Prostate gland (tissue), 2 donors: Measurements from ENCODE around the gene DDX17.

ENCODE experiments used
- POLR2A ChIP-seq: fragments of 450-650 bp; IDR thresholded peaks from one replicate; pipeline ENCODE4 v1.6.1; 2016; ENCODE audit warnings: antibody characterized with exemption, mild to moderate bottlenecking
- POLR2AphosphoS5 ChIP-seq: sonication (generic); formaldehyde crosslinking; IDR thresholded peaks from one replicate; pipeline ENCODE4 v1.6.1; 2017; ENCODE audit warnings: antibody characterized with exemption
- TF ChIP-seq, protein P1 (sequence below), 4 experiments: fragments of 200-600 bp in 2 of 4; fragments of 450-650 bp in 2 of 4; sonication (generic) in 2 of 4; IDR thresholded peaks; 1 replicate in 3 of 4; 2 replicates in 1 of 4; pipeline ENCODE4 v1.5.1; 2016 to 2019; ENCODE audit warnings: antibody characterized with exemption in 4 of 4, mild to moderate bottlenecking in 2 of 4, moderate library complexity in 2 of 4

DNA sequence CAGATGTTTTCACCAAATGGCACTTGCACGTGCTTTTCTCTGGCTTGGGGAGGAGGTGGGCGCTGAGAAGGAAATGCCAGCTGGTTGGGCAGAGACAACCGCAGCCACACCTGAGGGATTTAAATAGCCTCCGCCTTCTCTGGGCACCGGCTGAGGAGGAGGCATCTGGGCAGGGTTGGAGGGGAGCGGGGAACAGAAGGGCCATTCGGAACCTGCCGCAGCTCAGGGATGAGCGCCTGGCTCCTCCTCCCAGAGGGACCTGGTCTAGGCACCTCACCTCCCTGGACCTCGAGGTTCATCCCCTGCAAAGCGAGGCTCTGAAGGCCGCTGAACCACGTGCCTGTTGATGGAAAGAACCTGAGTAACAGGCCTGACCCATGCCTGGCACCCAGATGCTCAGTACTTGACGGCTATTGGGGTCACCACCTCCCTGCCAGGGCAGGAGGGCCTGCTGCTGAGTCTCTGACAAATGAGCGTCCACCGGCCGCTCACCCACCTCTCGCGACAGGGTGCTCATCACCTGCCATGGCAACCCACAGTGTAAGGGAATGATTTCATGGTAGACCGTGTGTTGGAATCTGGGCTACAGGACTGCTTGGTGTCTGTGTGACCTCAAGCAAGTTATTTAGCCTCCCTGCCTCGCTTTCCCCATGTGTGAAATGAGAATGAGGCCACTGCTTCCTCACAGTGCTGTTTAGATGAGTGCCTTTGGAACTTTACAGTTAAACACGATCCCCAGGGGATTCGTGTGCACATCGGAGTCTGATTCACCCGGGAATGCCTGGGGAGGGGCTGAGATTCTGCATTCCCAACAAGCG, 40.2 kb downstream of the DDX17 start:
- TF ChIP-seq, protein P1, sequence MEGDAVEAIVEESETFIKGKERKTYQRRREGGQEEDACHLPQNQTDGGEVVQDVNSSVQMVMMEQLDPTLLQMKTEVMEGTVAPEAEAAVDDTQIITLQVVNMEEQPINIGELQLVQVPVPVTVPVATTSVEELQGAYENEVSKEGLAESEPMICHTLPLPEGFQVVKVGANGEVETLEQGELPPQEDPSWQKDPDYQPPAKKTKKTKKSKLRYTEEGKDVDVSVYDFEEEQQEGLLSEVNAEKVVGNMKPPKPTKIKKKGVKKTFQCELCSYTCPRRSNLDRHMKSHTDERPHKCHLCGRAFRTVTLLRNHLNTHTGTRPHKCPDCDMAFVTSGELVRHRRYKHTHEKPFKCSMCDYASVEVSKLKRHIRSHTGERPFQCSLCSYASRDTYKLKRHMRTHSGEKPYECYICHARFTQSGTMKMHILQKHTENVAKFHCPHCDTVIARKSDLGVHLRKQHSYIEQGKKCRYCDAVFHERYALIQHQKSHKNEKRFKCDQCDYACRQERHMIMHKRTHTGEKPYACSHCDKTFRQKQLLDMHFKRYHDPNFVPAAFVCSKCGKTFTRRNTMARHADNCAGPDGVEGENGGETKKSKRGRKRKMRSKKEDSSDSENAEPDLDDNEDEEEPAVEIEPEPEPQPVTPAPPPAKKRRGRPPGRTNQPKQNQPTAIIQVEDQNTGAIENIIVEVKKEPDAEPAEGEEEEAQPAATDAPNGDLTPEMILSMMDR (IDR thresholded peaks at IDR 0.05) = no peak
- TF ChIP-seq POLR2AphosphoS5 = no peak
- no peak for TF ChIP-seq POLR2A
